Skin epidermis (tissue), 12 donors: Measurements from ENCODE around the gene GSTM2.
"Not testable (repeated sequence)": the region's sequence is repeated elsewhere in the genome, so short reads cannot be mapped to it uniquely, and the experiment has no call there.

Experiments
- H3K27ac ChIP-seq, 21 experiments: fragments of 200-600 bp; sonication (generic) in 11 of 21; one replicate each; pipeline ENCODE4 v1.5.0; 2020; ENCODE audit warnings: mild to moderate bottlenecking in 3 of 21, inconsistent platforms in 2 of 21, moderate library complexity in 2 of 21
- H3K4me3 ChIP-seq, 7 experiments: fragments of 200-600 bp; sonication (generic) in 2 of 7; one replicate each; pipeline ENCODE4 v1.5.0; 2020; ENCODE audit warnings: inconsistent platforms in 2 of 7, mild to moderate bottlenecking in 2 of 7, moderate library complexity in 1 of 7

The GSTM2 gene

GRCh38 chr1:109641861-109642260 lies 26.0 kb upstream of the GSTM2 start:
- H3K4me3 ChIP-seq = no peak overlapping the region
- no peak overlapping the region for H3K27ac ChIP-seq

DNA sequence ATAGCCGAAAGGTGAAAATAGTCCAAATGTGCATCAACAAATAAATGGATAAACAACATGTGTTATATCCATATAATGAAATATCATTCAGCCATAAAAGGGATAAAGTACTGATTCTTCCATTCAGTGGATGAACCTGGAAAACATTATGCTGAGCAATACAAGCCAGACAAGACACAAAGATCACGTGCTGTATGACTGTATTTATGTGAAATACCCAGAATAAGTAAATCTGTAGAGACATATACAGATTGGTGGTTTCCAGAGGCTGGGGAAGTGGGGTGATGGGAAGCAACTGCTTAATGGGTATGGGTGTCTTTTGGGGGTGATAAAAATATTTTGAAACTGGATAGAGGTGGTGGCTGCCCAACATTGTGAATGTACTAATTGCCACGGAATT lies 25.2 kb upstream of the GSTM2 start:
- Histone ChIP-seq H3K27ac (no peak overlapping the region), H3K4me3 (no peak overlapping the region)

DNA sequence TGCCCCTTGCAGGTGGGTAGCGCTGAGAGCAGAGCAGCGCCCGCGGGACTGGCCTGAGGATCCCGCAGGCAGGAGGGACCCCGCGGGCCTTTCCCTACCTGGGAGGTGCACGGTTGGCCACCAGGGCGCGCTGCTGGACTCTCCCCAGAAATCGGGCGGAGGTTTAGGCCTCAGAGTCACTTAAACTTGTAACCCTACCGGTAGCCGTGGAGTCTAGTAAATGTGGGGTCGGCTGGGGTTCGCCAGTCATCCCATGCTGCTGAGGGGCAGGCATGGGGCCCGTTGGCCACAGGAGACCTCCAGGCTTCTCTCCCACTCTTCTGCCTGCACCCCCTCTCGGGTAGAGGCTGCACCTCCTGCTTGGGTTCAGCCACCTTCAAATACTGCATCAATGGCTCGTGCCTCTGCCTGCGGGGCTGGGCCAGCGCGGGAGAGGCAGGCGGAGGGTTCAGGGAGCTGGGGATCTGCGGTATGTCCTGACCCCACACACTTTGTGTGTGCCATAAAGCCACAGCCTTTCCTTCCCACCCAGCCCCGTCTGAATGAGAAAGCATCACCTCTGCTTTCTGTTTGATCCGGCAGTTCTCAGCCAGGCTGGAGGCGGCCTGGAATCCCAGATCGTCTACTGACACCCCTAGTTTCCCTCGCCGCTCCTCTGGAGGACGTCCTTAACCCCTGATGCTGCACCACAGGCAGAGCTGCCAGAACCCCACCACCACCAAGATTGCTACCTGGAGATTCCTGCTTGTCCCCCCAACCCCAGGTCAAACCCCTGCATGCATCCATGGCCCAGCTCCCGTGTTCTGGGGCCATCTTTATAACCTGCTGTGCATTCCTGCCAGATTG lies 24.2 kb upstream of the GSTM2 start:
- H3K4me3 ChIP-seq = no peak overlapping the region
- peak overlapping the region in 1 of 21 experiments; percentile 44 for H3K27ac ChIP-seq

- Histone ChIP-seq H3K27ac (no peak overlapping the region), H3K4me3 (no peak overlapping the region)
Measured at GRCh38 chr1:109644670-109645069, 23.2 kb upstream of the GSTM2 start.

- Histone ChIP-seq H3K4me3 (peak overlapping the region in 2 of 7 experiments; percentile 8 to 11), H3K27ac (peak overlapping the region in 1 of 21 experiments; percentile 36)
Measured at GRCh38 chr1:109649491-109649914, 18.4 kb upstream of the GSTM2 start.

- Histone ChIP-seq H3K27ac (no peak overlapping the region), H3K4me3 (no peak overlapping the region)
Measured at GRCh38 chr1:109650609-109651008, 17.2 kb upstream of the GSTM2 start.

DNA sequence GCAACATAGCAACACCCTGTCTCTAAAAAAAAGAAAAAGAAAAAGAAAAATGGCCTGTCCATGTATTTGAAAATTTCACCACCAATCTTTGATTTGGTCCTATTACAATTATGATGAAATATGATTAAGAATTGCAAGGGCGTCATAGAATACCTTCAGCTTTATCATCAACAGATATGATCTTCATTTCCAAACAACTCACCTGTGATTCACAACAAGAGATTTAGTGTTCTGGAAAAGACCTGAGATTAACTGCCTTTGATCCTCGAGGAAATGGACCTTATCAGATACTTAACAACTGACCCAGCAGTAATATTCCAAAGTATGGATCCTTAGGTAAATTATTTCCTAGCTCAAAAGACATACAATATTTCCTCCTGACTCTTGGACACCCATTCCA lies 15.5 kb upstream of the GSTM2 start:
- no peak overlapping the region for H3K27ac ChIP-seq
- no peak overlapping the region for H3K4me3 ChIP-seq

GRCh38 chr1:109653306-109653705 lies 14.6 kb upstream of the GSTM2 start:
- Histone ChIP-seq H3K4me3 (no peak overlapping the region), H3K27ac (no peak overlapping the region)

DNA sequence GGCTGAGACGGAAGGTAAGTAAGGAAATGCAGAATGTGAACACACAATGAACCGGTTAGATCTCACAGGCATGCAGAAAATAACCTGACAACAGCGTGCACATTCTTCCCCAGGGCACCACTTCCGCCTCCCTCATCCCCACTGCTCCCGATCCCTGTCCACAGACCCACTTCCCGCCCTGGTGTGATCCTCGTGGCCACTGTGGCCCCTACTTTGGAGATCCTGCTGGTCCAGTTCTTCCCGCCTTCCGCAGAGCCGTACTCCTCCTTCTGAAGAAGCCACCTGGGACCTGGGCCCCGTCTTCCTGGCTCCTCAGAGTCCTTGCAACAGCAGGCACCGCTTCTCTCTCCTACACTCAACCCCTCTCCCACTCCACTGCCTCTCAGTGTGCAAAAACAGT lies 13.3 kb upstream of the GSTM2 start:
- no peak overlapping the region for H3K27ac ChIP-seq

DNA sequence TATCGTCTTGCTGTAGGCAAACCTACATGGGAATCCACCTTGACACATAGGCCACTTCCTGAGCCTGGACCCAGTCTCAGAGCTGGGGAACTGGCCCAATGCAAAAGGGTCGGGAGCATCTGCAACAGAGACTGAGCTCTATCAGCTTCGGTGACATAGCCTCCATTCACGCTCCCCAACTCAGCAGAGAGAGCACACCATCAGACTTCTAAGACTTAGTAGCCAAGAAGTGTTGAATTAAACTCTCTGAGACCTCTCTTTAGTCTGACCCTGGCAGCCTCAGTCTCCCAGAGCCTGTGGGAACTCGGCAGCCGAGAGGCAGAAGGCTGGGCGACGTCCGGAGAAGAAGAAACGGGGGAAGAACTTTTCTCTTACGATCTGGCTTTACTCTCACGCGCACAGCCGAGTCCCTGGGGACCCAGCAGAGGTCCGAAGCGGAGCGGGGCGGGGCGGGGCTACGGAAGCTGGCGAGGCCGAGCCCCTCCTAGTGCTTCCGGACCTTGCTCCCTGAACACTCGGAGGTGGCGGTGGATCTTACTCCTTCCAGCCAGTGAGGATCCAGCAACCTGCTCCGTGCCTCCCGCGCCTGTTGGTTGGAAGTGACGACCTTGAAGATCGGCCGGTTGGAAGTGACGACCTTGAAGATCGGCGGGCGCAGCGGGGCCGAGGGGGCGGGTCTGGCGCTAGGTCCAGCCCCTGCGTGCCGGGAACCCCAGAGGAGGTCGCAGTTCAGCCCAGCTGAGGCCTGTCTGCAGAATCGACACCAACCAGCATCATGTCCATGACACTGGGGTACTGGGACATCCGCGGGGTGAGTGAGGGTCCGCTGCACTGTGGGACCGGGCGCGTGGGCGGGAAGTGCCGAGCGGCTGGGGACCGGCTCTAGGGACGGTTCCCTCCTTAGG lies 12.0 kb upstream of the GSTM2 start, which contains the start of gene GSTM4:
Gene GSTM4 (plus strand): TSS at position 485 of the 905 bp plus-strand sequence. CDS start 291 bp downstream, at position 776.
- Histone ChIP-seq H3K4me3 (peak within 1 kb of the TSS; percentile 40 to 81 (median 57)), H3K27ac (peak within 1 kb of the TSS in 20 of 21 experiments; percentile 29 to 86 (median 74))

More for the DNA sequence above, 13.3 kb upstream of the GSTM2 start:
- no peak overlapping the region for H3K4me3 ChIP-seq

DNA sequence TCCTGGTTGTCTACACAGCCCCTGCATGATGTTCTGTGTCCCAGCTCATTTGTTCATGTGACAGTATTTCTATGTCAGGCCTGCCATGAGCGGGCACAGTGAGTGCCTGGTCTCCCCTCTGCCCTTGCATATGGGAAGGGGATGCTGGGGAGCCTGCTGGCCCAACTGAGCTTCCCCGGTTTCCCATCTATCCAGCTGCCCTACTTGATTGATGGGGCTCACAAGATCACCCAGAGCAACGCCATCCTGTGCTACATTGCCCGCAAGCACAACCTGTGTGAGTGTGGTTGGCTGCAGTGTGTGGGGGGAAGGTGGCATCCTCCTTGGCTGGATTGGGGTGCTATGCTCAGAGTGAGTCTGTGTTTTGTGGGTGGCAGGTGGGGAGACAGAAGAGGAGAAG lies 10.5 kb upstream of the GSTM2 start:
- H3K4me3 ChIP-seq = no peak overlapping the region
- H3K27ac ChIP-seq = no peak overlapping the region

- Histone ChIP-seq H3K4me3 (no peak overlapping the region), H3K27ac (no peak overlapping the region)
Measured at GRCh38 chr1:109657970-109658369, 9.9 kb upstream of the GSTM2 start.

- H3K27ac ChIP-seq = no peak overlapping the region
- no peak overlapping the region for H3K4me3 ChIP-seq
Measured at GRCh38 chr1:109658533-109659042, 9.3 kb upstream of the GSTM2 start.

GRCh38 chr1:109659145-109659544 lies 8.7 kb upstream of the GSTM2 start:
- Histone ChIP-seq H3K27ac (no peak overlapping the region), H3K4me3 (no peak overlapping the region)

DNA sequence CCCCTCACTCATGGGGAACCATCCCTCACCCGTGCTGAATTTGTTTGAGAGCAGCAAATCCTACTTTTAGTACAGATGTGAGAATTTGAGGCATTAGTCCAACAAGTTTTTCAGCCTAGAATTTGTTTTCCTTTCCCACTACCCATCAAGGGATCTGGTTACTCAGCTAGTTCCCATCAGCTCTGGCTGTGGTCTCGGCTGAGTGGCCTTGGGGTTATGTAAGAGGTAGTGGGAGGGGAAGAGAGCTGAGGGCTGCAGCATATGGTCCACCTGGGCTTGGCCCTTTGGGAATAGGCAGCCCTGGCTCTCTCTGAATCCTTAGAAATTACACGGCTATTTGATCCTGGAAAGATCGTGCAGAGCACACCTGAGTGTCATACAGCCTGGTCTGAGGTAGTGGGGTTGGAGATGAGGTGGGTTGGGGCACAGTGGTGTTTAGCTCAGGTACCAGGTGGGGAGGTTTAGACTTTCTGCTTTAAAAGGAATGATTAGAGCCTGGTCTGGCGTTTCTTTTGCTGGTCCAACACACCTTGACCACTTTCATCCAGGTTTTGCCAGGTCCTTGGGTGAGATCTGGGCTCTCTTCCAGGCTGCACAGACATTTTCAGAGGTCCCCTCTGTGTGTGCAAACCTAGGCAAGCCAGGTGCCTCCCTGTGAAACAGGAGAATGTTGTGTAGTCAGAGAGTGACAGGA lies 7.7 kb upstream of the GSTM2 start:
- no peak overlapping the region for H3K27ac ChIP-seq

GRCh38 chr1:109660691-109661026 lies 7.2 kb upstream of the GSTM2 start:
- not testable (repeated sequence) for H3K27ac ChIP-seq, H3K4me3 ChIP-seq

More for the DNA sequence above, 7.7 kb upstream of the GSTM2 start:
- no peak overlapping the region for H3K4me3 ChIP-seq

DNA sequence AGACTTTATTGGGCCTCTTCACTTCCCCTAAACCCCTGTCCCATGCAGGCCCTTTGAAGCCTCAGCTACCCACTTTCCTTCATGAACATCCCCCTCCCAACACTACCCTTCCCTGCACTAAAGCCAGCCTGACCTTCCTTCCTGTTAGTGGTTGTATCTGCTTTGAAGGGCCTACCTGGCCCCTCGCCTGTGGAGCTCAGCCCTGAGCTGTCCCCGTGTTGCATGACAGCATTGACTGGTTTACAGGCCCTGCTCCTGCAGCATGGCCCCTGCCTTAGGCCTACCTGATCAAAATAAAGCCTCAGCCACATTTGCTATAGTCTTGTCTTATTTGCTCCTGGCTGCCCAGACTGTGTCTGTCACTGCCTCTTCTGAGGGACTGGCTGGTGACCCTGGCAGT lies 6.5 kb upstream of the GSTM2 start:
- H3K27ac ChIP-seq = no peak overlapping the region

DNA sequence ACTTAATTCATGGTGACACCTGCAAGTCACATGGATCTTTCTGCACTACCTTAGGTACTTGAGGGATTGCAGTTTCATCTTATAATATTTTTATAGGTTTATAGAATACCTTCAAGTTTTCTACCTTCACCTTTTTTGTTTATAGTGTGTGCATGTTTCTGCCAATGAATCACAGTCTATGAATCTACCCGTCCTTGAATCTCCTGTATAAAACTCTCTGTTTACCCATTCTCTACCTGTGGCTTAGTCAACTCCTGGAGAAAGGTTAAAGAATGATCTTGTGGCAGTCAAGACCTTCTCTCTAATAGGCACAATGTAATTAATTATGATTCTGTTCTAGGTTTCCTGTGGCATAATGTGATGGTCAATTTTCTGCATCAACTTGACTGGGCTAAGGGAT lies 3.2 kb upstream of the GSTM2 start:
- H3K4me3 ChIP-seq = no peak overlapping the region
- no peak overlapping the region for H3K27ac ChIP-seq

More for the DNA sequence above, 6.5 kb upstream of the GSTM2 start:
- H3K4me3 ChIP-seq = no peak overlapping the region

DNA sequence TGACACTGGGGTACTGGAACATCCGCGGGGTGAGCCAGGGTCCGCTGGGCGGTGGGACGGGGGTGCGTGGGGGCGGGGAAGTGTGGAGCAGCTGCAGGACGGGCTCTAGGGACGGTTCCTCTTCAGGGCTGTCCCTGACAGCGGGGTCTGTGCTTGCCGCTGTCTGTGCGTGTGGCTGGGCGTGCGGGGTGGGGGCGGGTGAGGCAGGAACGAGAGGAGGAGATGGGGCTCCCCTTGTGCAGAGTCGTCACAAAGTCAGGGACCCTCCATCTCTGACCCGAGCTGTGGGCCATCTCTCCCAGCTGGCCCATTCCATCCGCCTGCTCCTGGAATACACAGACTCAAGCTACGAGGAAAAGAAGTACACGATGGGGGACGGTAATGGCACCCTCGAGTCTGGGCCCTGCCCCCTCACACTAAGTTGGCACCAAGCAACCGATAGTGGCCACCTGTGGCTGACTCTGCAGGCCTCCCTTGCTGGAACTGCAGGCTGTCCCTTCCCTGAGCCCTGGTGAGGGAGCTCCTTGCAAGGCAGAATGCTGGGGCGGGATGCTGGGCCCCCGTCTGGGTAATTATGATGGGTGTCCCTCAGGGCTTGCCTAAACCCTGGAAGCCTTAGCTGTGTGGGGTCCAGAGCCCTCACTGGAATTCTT lies 392 bp downstream of the GSTM2 start:
- Histone ChIP-seq H3K4me3 (peak overlapping the region; percentile 25 to 56 (median 39)), H3K27ac (peak overlapping the region in 11 of 21 experiments; percentile 3 to 66 (median 49))
